IPS-NIHi7 (cell line): Measurements from ENCODE around the gene MYO1A.
A peak's percentile ranks its signal among the peaks of the same experiment; 100 is the strongest.
"Not testable (repeated sequence)": the region's sequence is repeated elsewhere in the genome, so short reads cannot be mapped to it uniquely, and the experiment has no call there.

Source experiments
- DNase-seq: peaks from one replicate; pipeline ENCODE4 v3.0.0; 2012; ENCODE audit warnings: mixed read lengths; ENCODE audit errors: extremely low spot score

The MYO1A gene

DNA sequence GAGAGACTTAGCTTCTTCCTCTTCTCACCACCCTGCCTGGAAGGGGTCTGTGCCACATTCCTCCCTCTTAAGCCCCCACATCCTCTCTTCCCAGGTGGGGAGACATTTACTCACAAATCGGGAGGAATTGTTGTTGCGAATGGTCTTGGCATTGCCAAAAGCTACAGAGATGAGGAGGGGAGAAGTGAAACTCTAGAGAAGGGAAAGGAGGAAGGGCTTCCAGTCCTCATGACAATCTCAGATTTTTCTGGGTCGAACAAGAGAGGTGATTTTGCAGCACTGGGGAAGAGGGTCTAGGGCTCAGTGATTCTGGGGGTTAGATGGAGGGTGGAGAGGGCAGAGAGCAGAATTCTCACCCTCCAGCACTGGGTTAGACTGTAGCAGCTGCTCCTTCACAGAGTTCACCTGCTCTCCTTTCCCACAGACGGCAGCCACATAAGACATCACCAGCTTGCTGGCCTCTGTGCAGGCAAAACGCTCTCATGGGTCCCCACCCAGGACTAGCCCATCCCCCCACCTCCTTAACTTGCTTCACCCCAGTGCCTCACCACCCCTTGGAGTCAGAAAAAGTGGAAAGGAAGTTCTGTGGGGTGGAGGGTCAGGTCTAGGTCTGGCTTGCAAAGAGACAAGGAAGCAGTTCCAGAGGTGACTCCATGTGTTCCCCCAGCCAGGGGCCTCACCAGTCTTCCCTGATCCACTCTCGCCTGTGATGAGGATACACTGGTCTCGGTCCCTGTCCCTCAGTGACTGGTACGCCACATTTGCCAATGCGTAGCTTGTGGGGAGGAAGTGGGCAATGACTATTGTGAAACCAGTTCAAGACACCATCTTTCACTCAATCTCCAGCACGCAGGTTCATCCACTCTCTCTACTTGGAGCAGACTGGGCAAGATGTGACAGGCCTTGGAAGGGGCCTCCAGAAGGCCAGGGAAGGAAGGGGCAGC lies 2.7 kb downstream of the MYO1A start:
- no peak for DNase-seq

DNA sequence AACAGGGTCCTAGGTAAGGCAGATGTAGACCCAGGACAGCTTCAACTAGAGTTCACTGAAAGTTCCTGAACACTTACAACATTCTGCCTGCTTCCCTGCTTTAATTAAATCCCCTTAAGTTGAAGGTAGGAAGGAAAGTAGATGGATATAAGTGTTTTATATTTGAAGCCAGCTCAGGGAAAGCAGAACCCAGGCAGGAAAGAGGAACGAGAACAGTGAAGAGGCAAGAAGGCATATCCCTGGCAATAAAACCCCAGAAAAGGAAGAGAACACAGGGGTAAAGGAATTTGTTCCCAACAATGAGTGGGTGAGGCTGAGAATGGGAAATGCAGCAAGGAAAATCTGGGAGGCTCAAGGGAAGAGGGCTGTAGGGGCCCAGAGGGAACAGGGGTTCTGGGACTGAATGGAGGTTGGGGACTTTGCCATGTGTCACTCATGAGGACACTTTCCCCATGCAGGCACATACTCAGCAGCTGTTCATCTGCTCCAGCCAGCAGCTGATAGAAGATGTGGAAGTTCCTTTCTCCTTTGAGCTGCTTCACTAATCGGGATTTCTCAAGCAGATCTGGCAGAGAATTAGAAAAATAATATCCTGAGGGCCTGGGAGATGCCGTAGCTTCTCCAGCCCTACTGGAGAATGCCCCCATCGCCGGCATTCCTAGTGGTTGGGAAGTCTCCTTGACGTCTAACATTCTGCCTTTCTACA lies 3.7 kb downstream of the MYO1A start:
- no peak for DNase-seq

DNA sequence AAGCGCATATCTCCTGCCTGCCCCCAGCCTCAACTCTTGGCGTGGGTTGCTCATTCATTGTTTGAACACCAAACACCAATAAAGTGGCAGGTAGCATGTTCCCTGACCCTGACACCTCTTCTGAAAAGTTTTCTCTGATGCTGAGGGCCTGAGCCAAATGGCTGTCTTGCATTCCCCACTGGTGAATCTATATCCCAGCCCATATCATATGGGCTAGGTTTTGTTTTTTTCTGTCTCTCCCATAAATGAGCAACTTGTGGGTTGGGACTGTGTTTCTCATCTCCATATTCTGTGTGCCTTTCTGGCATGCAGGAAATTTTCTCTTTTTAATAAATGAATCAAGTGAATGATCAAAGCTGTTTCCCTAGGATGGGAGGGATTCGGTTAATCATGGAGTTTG lies 5.0 kb downstream of the MYO1A start:
- no peak for DNase-seq

DNA sequence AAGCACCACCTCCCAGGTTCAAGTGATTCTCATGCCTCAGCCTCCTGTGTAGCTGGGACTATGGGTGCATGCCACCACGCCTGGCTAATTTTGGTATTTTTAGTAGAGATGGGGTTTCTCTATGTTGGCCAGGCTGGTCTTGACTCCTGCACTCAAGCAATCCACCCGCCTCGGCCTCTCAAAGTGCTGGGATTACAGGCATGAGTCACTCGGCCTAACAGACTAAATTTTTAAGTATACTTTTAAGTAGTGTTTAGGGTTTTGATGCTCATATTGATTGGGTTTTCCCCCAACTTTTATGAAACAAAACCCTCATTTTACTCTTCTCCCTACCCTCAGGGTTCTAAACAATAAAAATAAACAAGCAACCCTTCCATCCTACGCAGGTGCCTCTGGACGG lies 5.5 kb downstream of the MYO1A start:
- DNase-seq = no peak

DNA sequence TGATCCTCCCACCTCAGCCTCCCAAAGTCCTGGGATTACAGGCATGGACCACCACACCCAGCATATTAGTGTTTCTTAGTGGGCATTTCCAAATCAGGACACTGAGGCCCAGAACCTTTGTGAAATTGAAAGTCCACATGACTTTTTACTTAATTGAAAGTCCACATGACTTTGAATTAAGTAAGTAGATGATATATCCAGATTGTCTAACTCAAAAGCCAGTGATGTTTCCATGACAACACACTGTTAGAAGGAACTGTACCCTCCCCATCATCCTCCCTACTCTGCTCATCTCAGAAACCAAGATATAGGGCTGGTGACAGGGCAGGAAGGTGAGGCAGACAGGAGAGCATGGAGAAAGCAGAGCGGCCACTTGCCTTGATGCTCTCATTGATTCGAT lies 7.2 kb downstream of the MYO1A start:
- DNase-seq = no peak

DNA sequence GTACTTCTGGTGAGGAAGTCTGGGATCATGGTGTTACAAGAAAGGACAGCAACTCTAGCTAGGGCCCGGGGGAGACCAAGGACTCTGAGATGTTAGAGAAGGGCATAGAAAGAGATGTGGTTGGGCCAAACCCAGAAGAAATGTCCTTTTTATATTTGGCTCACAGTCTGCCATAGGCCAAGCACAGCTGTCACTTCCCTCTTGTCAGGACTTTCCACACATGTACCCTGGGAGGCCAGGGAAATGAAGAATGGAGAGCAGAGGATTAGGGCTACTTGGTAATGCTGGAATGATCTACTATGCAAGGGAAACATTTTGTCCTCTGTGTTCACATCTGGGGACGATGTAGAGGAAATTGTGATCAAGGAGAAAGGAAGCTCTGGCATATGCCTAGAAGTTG lies 9.2 kb downstream of the MYO1A start:
- no peak for DNase-seq

DNA sequence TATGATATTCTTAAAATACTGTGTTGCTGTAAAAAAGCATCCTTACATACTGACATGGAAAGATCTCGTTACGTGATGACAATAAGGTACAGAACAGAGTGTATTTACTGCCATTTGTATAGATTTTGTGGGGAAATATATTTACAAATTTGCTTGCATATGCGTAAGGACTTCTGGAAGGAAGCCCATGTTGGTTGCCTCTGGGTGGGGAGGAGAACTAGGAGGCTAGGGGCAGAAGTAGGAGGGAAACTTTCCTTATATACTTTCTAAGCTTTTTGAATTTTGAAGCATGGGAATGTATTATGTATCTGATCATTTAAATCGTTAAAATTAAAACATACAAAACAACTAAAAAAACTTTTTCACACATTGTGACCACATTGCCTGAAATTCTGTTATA lies 9.7 kb downstream of the MYO1A start:
- DNase-seq = no peak

DNA sequence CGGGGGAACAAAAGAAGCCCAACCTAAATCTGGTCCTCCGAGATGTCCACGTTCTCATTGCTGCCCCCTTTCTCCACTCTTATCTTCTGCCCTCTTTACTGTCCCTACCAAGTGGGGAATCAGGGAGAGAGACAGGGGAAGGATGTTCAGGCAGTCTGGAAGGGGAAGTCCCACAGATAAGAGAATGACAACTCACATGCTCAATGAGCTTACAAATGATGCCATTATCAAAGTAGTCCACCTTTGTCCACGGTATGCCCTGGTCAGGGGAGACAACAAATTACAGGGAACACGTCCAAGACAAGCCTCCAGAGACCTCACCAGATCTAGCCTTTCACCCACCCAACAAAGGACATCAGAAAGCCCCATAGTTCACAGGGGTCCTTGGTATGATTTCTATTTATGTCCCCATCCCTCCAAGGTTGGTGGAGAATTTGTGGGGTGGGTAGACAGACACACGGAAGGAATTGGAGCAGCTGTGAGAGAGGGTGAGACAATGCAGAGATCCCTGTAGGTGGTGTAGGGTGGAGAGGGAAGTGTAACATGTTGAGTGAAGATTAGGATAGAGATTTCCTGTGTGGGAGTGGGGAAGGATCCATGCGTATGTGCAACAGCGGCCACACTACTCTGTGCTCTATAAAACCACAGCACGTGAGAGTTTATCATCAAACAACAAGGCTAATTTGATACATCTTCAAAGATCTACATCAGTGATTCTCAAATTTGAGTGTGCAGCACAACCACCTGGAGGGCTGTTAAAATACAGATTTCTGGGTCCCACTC lies 10.7 kb downstream of the MYO1A start:
- DNase-seq = no peak

DNA sequence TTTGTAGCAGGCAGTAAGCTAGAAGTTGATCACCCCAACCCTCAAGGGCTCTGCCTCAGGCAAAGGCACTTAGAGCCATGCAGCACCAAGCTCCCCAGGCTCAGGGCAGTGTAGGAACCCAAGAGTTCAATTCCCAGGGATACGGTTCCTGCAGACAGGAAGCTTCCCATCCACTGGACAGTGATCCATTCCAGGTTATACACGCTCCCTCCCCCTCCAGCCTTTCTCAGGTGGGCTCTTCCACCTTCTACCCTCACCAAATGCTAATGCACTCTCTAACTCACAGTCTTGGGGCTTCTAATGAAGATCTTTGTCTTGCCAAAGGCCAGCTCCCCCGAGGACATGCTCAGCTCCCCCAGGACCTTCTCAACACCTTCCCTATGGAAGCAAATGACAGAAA lies 12.7 kb downstream of the MYO1A start:
- no peak for DNase-seq

DNA sequence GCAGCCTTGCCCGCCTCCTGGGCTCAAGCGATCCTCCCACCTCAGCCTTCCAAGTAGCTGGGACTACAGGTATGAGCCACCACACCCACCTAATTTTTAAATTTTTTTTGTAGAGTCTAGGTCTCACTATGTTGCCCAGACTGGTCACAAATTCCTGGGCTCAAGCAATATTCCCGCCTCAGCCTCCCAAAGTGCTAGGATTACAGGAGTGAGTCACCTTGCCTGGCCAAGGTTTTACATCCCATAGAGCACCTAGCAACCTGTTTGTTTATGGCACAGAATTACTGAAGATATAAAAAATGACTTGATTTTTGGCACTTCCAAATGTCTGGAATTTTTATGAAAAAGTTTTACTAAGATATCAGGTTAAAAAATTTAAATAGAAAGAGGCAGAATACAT lies 16.5 kb downstream of the MYO1A start:
- no peak for DNase-seq

DNA sequence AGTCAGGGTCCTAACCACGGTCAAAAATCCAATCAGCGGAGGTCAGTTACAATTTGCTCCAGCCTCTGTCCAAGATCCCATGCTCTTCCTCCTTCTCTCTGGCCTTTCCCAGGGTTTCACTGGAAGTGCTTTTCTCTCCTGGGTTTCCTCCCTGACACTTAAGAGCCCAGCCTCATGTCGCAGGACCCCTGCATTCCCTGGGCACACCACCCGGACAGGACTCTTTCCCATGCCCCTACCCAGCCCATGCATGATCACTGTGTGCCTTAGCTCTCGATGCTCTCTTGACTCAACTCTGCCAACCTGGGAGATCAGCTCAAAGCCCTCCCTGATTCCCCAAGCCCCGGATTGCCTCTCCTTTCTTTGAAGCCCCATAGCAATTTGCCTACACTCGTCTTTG lies 18.1 kb downstream of the MYO1A start:
- DNase-seq = no peak

DNA sequence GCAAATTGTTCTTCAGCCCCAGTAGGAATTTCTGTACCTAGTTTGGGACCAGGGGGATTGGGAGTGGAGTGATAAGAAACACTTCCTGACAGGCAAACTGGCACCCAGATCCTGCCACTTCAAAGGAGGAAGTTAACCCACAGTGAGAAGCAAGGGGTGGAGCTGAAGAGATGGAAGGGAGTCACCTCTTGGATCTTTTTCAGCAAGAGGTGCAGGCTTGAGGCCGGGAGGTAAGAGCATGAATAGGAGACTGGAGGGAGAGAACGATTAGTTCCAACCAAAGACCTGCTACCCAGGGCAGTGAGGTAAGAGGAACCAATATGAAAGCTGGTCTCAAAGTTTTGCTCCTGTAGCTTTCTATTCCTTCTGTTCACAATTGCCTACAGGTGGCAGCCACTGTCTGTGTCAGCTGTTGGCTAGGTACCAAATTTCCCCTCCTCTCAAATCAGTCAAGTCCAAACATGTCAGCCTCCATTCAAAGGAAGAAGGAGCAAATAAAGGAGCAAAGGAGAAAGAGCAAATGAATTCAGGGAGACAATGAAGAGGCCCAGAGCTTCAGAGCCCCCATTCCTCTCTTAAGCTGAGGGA lies 18.7 kb downstream of the MYO1A start:
- no peak for DNase-seq

DNA sequence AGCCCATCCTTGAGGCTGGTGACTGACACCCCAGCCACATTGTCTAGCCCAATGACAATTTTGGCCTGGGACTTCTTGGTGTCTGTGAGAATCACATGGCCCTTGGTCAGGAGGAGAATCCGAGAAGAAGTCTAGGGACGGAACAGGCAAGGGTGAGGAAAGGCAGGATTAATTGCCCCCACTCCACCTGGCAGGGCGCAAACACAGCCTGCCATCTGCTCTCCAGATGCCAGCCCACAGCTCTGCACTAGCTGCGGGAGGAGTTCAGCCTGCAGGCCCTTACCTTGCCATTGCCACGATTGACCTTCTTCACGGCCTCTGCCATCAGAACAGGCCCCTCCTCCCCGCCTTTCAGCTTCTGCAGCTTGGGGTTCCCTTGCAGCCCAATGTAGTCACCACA lies 20.5 kb downstream of the MYO1A start:
- no peak for DNase-seq

DNA sequence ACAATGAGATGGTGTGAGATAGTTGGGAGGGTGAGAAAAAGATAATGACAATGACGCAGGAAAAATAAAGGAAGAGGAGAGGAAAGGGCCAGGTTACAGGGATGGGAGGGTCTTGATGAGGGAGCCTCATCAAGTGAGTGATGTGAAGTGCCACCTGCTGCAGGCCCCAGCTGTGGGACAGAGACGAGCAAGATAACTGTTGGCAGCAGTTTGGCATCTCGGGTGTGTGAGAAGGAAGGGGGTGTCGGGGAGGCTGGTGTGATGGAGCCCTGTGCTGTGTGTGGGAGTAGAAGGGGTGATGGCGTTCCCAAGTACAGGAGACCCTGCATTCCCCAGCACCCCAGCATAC lies 22.1 kb downstream of the MYO1A start:
- DNase-seq = no peak

DNA sequence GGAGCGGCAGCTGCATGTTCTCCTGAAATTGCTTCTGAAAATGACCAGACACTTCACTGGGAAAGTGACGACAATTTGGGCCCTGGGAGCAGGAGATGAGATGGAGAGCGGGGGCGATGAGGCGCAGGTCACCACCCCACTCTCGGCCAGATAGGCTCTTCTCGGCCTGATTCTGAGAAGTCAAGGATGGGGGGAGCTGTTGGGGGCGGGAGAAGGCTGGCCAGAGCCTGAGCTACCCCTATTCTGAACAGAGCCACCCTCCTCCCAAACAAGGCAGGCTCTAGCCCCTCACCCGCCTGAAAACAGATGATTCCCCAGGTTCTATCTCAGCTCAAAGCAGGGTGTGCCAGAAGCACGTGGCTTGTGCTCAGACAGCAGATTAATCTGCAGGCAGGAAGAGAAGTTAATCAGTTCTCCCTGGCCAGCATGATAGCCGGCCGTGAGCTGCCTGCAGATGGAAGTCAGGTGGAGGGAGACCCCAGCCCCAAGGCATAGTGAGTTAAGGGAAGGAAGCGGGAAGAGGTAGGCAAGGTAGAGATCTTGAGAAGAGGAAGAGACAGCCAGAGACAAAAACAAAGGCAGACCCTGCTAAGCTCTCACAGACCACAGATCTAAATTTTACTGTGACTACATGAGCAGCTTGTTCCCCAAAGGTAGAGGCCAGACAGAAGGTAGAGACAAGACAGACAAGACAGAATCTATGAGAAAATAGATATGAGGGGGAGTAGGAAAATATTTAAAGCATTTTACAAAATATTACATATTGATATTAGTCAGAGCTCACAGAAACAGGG lies 22.7 kb downstream of the MYO1A start:
- no peak for DNase-seq

DNA sequence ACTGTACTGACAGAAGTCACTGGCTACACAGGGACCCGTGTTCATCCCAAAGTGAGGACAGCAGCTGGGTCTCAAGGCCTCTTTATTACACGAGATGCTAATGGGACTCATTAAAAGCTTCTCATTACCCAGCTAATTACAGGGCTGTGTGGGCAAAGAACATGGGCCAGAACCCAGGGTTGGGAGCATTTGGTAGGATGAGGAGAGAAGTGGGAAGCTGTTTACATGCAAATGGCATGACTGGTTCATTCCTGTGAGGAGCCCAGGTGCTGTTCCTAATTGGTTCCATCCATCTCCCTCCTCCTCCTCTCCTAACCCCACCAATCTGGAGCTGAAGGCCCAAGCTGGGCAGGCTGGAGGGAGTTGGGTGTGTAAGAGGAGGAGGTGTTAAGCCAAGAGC lies 24.7 kb downstream of the MYO1A start:
- DNase-seq = no peak

DNA sequence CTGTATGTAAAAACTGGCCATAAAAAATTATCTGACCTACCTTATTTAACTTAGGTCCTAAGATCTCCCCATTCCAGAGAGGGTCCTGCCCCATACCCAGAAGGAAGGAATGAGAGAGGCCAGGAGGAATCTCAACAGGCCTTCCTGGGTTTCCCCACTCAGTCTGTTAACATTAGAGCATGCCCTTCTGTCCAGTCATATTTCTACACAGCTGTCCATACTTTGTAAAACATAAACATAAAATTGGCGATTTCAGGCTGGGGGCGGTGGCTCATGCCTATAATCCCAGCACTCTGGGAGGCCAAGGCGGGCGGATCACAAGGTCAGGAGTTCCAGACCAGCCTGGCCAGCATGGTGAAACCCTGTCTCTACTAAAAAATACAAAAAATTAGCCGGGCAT lies 27.6 kb downstream of the MYO1A start:
- DNase-seq = not testable (repeated sequence)

DNA sequence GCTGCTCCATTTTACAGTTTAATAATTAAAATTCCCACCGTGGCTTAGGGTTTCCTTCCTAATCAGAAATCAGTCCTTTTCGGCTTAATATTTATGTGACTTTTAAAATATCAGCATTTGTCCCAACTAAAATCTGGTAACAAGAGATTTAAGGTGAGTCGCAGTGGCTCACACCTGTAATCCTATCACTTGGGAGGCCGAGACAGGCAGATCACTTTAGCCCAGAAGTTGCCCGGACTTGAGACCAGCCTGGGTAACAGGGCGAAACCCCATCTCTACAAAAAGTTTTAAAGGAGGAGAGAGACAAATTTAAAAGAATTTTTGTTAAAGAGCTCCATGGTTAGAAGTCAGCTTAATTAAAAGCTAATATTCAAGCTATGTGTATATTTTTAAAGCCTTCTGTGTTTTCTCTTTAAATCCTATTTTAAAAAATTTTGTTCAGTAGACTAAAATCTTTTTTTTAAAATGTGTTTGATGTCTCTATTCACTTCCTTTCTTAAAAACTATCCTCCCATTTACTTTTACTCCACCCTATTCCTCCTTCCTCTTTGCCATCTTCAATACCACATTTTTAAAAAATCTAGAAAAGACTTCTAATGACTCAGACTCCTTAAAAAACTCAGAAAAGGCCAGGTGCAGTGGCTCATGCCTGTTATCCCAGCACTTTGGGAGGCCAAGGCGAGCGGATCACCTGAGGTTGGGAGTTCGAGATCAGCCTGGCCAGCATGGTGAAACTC lies 29.8 kb downstream of the MYO1A start:
- no peak for DNase-seq

DNA sequence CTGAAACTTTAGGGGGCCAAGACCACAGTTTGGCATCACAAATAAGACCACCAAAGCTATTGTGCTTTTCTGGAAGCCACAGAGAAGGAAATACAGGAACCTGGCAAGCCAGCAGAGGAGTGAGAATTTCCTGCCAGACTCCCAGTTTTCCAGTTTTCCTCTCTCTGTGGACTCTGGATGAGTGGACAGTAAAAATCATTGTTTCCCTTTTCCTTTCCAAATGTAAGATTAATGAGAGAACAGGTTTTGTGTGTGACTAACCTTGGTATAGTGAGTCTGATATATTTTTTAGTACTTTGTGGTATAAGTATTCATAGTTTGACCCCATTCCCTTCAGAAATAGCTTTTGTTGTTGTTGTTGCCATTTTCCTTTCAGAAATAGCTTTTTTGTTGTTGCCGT lies 31.0 kb downstream of the MYO1A start:
- no peak for DNase-seq

DNA sequence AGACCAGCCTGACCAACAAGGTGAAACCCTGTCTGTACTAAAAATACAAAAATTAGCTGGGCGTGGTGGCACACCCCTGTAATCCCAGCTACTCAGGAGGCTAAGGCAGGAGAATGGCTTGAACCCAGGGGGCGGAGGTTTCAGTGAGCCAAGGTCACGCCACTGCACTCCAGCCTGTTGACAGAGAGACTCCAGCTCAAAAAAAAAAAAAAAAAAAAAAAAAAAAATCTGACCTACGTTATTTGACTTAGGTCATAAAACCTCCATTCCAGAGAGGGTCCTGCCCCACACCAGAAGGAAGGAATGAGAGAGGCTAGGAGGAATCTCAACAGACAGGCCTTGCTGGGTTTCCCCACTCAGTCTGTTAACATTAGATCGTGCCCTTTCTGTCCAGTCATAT lies 31.6 kb downstream of the MYO1A start:
- DNase-seq = not testable (repeated sequence)

DNA sequence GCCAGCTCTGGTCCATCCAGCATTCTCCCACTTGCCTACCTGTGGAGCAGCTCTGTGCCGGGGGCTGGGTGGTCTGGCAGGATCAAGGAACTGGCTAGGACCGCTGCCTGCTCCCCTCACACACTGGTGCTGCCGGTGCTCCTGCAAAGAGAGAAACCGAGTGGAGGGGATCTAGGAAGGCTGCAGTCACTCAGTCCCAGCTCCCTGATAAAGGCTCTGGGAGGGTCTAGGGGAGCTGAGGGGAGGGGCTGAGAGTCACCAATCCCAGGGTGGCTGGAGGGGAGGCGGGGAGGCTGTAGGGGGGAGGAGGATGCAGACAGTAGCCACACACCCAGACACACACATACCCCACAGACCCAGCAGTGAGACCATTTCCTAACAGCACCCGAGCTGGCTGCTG lies 33.6 kb downstream of the MYO1A start, which contains the start of gene TAC3:
Gene TAC3, minus strand, starts transcription at position 182 of the 400 bp plus-strand sequence. CDS start 732 bp downstream, outside the sequence.
- peak; percentile 64 for DNase-seq
